Activated CD8-positive, alpha-beta memory T cell treated with anti-CD3 and anti-CD28 coated beads for 48 hours (primary cell): ENCODE data around the gene SGSM2.
"Not testable (repeated sequence)": the region's sequence is repeated elsewhere in the genome, so short reads cannot be mapped to it uniquely, and the experiment has no call there.

Source experiments
- DNase-seq, 3 experiments: peaks; one replicate each; pipeline ENCODE4 v3.0.0-alpha.2; 2020; ENCODE audit warnings: low read depth in 2 of 3, low spot score in 2 of 3

The SGSM2 gene, protein sequence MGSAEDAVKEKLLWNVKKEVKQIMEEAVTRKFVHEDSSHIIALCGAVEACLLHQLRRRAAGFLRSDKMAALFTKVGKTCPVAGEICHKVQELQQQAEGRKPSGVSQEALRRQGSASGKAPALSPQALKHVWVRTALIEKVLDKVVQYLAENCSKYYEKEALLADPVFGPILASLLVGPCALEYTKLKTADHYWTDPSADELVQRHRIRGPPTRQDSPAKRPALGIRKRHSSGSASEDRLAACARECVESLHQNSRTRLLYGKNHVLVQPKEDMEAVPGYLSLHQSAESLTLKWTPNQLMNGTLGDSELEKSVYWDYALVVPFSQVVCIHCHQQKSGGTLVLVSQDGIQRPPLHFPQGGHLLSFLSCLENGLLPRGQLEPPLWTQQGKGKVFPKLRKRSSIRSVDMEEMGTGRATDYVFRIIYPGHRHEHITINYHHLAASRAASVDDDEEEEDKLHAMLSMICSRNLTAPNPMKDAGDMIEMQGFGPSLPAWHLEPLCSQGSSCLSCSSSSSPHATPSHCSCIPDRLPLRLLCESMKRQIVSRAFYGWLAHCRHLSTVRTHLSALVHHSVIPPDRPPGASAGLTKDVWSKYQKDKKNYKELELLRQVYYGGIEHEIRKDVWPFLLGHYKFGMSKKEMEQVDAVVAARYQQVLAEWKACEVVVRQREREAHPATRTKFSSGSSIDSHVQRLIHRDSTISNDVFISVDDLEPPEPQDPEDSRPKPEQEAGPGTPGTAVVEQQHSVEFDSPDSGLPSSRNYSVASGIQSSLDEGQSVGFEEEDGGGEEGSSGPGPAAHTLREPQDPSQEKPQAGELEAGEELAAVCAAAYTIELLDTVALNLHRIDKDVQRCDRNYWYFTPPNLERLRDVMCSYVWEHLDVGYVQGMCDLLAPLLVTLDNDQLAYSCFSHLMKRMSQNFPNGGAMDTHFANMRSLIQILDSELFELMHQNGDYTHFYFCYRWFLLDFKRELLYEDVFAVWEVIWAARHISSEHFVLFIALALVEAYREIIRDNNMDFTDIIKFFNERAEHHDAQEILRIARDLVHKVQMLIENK

DNA sequence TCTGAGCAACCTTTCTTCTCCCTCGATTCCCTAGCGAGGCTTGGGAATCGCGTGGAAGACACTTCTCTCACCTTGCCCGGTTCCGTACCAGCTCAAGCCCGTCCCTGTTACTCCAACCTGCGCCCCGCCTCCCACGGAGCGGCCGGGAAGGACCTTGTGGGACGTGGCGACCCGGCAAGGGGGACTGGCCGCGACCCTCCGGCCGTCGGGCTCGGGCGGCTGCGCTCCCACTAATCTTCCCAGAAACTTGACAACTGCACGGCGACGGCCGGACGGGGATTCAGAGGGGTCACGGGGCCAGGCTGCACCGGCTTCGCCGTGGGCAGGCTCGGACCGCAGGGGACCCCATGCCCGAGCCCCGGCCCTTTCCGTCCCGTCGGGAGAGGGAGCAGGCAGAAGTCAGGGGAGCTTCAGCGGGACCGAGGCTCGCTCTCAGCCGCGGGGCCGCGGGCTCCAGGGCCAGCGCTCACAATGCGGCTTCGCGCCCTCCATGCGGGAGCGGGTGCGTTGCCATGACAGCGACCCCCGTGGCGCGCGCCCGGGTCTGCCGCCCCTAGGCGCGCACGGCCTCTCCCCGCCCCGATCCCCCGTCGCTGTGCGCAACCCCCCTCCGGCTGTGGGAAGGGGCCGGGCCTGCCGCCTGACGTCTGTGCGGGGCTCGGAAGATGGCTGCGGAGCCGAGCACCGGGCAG lies at the start of gene SGSM2:
TSS of gene SGSM2 (plus strand) at position 650 of the 692 bp plus-strand sequence. CDS start 188 bp downstream, outside the sequence.
- peak in 2 of 3 experiments; percentile 40 to 41 for DNase-seq

DNA sequence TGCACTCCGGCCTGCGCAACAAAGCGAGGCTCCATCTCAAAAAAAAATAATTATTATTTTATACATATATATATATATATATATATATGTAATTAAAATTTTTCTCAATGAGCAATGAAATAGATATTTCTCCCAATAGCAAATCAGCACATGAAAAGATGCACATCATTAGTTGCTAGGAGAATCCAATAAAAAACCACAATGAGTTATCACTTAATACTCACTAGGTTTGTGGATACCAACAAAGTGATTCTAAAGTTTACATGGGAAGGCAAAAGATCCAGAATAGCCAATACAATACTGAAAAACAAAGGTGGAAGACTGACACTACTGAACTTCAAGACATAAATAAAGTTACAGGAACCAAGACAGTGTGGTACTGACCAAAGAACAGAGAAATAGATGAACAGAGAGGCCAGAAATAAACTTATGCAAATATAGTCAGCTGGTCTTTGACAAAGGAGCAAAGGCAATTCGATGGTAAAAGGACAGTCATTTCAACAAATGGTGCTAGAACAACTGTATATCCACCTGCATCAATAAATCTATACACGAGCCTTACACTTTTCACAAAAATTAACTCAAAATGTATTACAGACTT lies 47.3 kb upstream of the SGSM2 start:
- no peak for DNase-seq

DNA sequence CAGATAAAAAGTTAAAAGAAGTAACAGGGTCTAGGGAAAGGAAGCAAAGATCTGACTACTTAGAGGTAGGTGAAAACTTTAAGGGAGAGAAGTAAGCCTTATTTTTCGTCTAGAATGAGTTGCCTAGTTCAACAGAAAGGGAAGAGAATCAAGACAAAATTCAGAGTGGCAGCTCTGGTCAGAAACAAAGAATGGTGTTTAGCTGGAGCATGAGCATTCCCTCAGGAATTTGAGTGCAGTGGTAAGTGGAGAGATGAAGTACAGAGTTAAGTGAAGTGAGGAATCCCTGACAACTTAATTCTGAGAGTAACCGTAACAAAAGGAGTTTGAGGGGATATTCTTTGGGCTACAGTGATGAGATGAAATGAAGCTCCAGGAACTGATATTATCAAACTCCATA lies 45.2 kb upstream of the SGSM2 start:
- no peak for DNase-seq

DNA sequence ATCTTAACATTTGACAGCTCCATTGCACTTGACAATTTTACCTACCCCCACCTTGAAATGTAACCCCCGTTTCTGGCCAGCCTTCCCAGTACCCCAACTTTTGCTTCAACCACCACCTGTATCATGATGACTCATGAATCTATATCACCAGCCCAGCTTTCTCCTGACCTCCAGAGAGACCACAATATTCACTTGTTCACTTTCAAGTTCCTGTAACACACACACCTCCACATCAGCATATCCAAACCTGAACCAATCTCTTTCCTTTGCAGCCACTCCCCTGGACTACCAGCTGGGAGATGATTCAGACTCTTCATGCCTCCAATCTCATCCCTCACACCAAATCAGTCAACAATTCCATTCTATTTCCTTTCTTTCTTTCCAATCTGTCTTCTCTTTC lies 41.7 kb upstream of the SGSM2 start:
- DNase-seq: no peak

DNA sequence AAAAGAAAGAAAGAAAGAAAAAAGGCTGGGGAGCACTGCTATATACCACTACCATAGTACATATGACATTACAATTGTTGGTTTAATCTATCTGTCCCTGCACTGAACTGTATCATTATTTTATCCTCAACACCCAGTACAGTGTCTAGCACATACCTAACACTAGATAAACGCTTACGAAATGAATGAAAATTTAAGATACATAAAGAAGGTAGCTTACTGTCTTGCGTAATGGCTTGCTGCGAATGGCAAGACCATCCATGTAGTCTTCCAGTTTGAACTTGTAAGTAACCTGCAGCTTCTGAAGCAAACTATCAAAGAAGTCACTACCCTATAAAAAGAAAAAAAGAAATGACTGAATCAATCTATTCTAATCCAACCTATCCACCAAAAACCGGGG lies 40.3 kb upstream of the SGSM2 start:
- DNase-seq: no peak

DNA sequence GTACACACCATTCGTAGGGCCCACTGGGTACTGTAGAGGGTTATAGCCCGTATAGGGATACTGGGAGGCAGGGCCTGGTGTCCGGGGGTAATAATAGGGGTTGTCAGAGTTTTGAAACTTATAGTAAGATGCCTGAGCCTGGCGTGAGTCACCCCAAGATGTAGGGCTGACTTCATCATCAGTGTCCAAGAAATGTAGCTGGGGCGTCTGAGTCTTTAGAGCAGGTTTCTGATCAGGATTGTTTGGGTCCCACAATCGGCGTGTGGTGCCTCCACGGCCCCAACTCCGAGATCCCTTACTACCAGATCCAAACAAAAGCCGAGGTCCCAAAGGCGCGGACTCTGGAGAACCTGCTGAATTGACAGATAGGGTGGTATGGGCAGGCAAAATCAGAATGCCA lies 38.2 kb upstream of the SGSM2 start:
- no peak for DNase-seq

DNA sequence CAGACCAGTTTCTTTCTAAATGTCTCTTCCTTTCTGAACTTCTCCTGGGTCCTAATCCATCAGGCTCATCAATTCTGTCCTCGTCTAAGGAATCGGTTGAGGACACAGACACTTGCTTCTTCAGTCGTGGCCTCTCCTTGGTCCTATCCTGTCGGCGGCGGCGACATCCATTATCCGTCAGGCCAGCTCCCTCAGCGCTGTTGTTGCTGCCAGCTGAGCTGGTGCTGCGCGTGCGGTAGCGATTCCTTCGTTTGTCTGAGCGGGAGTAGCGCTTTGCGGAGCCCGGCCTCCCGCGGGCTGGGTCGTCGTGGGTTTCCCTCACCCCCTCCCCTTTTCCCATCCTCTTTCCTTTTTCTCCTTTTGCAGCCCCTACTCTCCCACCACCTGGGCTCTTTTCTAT lies 37.5 kb upstream of the SGSM2 start:
- DNase-seq: no peak

DNA sequence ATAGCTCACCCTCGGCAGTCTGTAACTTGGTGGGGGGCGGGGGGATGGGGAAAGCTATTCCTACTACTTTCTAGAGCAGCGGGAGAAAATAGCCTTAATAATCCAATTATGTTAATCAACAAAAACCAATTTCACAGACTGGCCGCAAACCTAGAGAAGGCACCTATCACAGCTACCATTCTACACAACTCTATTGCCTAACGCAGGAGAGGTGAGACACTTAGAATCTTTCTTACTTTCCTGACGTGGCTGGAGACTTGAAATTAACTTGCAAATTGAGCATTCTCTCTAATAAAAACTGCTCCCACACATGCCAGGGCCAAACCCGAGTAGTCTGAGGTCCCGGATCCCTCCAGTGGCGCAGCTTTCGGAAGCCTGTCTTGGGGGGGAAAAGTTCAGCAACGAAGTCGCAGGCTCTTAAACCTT lies 34.5 kb upstream of the SGSM2 start:
- DNase-seq: no peak

DNA sequence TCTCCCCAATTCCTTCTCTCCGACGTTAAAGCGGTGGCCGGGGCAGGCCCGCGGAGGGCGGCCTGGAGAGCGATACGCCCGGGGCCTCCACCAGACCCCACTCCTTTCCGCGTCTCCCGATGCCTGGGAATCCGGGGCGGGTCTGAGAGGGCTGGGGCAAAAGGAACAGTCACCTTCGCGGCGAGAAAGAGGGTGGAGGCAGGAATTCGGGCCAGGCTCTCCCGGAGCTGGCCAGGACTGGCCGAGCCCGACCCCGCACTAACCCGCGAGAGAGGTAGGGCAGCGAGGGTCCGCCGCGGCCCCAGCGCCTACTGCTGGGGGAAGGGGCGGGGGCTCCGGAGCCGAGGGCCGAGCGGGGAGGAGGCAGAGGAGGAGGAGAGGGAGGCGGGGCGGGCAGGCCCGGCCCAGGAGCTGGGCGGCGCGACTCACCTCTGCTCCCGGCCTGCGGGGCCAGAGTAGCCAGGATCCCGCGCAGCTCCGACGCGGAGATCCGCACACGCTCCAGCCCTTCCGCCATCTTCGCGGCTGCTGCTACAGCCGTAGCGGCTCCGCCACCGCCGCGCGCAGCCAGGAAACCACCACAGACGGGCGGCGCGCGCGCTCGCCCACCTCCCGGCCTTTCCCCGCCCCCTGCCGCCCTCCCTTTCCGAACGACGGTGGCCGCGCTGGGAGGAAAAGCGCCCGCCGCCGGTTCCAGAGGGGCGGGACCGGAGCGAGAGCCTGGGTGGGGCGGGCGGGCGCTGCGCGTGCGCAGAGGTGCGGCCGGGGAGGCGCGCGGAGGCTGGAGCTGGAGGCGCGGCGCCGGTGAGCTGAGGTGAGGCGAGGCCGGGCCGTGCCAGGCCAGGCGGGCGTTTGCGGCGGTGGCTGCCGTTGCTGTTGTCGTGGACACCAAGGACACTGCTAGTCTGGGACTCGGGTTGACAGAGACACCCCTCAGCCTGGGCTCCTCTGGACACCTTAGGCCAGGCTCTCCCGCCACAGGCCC lies 33.8 kb upstream of the SGSM2 start, which contains the start of the genes SMG6 and SRR:
TSS of gene SMG6 (minus strand) at position 582 of the 985 bp plus-strand sequence. CDS start at position 517, 65 bp downstream.
TSS of gene SRR (plus strand) at position 747 of the 985 bp plus-strand sequence. CDS start 11,611 bp downstream, outside the sequence.
- peak; percentile 87 to 94 (median 89) for DNase-seq

DNA sequence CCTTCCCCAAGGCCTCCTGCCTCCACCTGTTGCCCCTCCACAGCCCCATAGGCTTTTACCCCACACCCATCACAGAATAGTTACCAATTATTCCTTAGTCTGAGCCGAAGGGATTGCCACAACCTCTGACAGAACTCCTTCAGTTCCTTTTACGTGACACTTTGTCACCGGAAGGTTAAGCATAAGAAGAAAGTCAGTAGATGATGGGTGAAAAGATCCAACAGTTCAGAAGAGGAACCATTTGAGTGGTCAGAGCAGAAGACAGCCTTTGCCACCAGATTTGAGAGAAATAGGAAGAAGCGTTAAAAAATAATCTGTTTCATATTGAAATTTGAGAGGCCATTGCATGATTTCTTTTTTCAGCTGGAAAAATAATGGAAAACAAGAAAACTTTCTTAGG lies 32.4 kb upstream of the SGSM2 start:
- DNase-seq: no peak

DNA sequence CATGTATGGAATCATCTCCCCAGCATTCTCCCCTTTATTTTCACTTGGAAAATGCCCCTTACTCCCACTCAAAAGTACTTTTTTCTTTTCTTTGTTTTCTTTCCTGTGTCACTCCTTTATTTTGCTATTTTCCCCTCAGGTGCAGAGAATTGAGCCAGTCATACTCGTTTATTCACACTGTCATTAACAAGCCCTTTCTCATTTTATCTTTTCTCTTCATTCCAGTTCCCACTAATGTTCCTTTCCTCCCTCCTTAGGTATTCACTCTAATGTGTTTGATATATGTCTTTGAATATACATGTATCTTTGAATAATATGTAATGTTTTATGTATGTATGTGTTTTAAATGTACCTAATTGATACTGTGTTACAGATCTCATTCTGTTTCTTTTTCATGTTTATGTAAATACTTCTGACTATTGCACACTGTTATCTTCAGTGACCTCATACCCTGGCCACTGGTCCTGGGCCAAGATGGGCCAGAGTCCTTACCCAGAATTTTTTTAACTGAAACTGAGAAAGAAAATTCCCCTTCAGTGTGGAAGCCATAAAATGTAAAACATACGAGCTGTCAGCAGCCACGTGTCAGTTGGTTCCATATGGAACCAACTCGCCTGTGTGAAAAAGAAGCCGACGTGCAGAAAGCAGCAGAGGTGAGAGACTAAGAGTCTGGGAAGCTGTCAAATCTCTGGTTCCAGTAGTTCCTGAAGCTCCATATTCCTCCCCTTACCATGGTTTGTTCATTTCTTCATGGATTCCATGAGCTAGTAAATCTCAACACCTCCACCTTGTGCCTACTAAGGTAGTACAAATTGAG lies 27.8 kb upstream of the SGSM2 start:
- no peak for DNase-seq

DNA sequence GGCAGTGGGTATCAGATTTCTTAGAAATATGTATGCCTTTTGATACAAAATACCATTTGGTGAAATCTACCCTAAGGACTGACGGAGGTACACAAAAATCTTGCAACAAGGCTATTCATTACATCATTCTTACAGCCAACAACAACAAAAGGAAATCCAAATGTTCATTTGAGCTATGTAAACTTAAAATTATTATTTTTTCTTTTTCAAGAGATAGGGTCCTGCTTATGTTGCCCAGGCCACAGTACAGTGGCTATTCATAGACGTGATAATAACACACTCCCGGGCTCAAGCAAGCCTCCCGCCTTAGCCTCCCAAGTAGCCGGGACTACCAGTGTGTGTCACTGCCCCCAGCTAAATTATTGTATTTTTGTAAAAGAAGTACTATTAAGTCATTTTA lies 24.6 kb upstream of the SGSM2 start:
- no peak for DNase-seq

DNA sequence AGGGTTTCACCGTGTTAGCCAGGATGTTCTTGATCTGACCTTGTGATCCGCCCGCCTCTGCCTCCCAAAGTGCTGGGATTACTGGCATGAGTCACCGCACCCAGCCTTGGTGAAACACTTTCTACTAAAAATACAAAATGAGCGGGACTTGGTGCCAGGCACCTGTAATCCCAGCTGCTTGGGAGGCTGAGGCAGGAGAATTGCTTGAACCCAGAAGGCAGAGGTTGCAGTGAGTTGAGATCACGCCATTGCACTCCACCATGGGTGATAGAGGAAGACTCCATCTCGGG lies 20.4 kb upstream of the SGSM2 start:
- DNase-seq: not testable (repeated sequence)

DNA sequence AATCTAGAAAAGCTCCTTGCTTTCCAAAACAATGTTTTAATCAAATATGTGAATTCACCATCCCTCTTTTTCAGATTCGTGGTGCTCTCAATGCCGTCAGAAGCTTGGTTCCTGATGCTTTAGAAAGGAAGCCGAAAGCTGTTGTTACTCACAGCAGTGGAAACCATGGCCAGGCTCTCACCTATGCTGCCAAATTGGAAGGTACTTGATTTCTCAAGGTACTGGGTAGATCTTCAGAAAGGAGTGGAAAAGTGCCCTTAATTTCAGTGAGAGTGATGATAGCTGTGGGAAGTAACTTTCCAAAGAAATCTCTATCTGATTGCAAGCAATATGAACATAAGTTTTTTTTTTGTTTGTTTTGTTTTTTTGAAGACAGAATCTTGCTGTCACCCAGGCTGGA lies 19.5 kb upstream of the SGSM2 start:
- DNase-seq: no peak

DNA sequence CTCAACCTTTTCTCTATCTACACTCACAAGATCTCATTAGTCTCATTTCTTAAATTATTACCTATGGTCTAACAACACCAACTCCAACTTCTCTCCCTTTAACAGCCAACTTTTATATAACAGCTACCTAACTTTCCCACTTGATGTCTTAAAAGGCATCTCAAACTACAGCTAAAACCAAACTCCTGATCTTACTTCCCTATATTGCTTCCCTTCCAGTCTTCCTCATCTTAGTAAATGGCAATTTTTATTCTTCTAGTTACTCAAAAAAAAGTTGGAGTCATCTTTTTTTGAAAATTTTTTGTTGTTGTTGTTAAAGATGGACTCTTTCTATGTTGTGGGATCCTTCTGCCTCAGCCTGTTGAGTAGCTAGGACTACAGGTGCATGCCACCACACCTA lies 18.2 kb upstream of the SGSM2 start:
- no peak for DNase-seq

DNA sequence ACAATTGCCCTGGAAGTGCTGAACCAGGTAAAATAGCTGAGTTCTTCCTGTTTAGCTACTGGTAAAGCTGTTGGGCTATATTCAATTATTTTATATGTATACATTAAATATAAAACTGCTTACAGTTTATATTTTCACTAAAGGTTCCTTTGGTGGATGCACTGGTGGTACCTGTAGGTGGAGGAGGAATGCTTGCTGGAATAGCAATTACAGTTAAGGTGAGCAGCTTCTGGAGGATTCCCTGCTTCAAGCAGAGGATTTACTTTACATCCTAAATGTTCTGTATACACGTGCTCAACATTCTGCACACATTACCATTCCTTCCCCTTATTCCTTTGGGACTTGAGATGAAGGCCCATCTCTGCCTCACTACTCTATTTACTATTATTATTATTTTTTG lies 15.9 kb upstream of the SGSM2 start:
- no peak for DNase-seq

DNA sequence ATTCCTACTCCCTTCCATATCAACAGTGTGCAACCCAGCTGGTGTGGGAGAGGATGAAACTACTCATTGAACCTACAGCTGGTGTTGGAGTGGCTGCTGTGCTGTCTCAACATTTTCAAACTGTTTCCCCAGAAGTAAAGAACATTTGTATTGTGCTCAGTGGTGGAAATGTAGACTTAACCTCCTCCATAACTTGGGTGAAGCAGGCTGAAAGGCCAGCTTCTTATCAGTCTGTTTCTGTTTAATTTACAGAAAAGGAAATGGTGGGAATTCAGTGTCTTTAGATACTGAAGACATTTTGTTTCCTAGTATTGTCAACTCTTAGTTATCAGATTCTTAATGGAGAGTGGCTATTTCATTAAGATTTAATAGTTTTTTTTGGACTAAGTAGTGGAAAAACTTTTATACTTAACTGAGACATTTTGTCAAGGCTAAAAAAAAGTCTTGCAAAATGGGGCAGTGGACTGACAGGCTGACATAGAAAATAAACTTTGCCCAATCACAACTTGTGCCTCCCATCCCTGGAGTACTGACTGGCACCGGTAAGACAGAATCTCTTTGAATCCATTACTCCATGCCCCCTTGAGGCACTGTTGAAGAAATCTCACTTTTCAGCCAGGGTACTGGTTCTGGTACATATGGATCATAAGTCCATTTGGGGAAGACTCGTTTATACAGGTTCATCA lies 13.5 kb upstream of the SGSM2 start:
- no peak for DNase-seq

DNA sequence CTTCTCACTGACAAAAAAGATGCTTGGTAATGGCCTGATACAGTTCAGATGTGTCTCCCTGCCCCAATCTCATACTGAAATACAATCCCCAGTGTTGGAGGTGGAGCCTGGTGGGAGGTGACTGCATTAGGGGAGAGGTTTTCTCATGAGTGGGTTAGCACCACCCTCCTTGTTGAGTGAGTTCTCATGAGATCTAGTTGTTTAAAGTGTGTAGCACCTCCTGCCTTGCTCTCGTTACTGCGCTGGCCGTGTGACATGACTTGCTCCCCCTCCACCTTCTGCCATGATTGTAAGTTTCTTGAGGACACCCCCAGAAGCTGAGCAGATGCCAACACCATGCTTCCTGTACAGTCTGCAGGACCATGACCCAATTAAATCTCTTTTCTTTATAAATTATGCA lies 6.0 kb upstream of the SGSM2 start:
- DNase-seq: no peak
